PC-9 (cell line): ENCODE results near the gene MYCBPAP.

Experiments
- EZH2 ChIP-seq: fragments of 200-600 bp; sonication (generic); IDR thresholded peaks from 2 replicates; pipeline ENCODE4 v1.8.0; 2017; ENCODE audit warnings: antibody characterized with exemption, low read depth
- TF ChIP-seq, protein P1 (sequence below): fragments of 200-600 bp; sonication (generic); conservative IDR thresholded peaks from 2 replicates; pipeline ENCODE4 v1.6.1; 2017; ENCODE audit warnings: mixed run types, antibody characterized with exemption, mild to moderate bottlenecking, moderate library complexity

DNA sequence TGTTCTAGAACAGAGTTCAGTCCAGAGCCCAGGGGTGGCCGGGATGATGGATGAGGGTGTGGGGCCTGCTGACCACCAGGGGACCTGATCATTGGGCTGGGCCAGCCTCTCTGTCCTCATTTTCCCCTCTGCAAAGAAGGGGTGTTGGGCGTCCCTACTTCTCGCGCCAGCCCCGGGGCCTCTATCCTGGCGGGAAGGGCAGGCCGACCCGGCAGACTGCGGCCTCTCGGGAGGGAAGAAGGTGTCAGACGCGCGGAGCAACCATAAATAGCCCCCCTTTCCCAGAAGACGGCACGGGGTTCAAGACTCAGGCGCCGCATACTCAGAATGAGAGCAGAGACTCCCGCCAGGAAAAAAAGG lies 50.3 kb downstream of the MYCBPAP start:
- no peak for TF ChIP-seq EZH2
- TF ChIP-seq, protein P1, sequence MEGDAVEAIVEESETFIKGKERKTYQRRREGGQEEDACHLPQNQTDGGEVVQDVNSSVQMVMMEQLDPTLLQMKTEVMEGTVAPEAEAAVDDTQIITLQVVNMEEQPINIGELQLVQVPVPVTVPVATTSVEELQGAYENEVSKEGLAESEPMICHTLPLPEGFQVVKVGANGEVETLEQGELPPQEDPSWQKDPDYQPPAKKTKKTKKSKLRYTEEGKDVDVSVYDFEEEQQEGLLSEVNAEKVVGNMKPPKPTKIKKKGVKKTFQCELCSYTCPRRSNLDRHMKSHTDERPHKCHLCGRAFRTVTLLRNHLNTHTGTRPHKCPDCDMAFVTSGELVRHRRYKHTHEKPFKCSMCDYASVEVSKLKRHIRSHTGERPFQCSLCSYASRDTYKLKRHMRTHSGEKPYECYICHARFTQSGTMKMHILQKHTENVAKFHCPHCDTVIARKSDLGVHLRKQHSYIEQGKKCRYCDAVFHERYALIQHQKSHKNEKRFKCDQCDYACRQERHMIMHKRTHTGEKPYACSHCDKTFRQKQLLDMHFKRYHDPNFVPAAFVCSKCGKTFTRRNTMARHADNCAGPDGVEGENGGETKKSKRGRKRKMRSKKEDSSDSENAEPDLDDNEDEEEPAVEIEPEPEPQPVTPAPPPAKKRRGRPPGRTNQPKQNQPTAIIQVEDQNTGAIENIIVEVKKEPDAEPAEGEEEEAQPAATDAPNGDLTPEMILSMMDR, result no peak
